WTC11 (cell line): ENCODE measurements around the gene RNF38. TPM values are rescaled to one million over a fixed set of nuclear protein-coding genes. Genes with fewer than 3 reads are reported as not detected.
"Not testable (repeated sequence)": the region's sequence is repeated elsewhere in the genome, so short reads cannot be mapped to it uniquely, and the experiment has no call there.

Experiments used
- ATAC-seq: fragments of 200-7000 bp; cut with Tn5 transposase; 2 replicates; pipeline ENCODE4 v1.10.0; 2021; ENCODE audit warnings: mild to moderate bottlenecking, moderate library complexity
- CTCF ChIA-PET: fragments of 300-600 bp; sonication (Branson Sonifier 250); formaldehyde crosslinking; loops from one replicate; lab custom pipeline; 2021; ENCODE audit warnings: antibody characterized with exemption; lab: Charles Lee
- POLR2A ChIA-PET: fragments of 350-600 bp; sonication (Branson Sonifier 250); formaldehyde crosslinking; loops from one replicate; lab custom pipeline; 2021; ENCODE audit warnings: antibody characterized with exemption; lab: Charles Lee
- DNase-seq: peaks from one replicate; pipeline ENCODE4 v3.0.0; 2021; ENCODE audit warnings: low spot score
- H3K27ac Mint-ChIP-seq: 2 replicates; pipeline ENCODE4 v1.8.0; 2021; ENCODE audit warnings: mixed read lengths
- H3K27me3 Mint-ChIP-seq: 2 replicates; pipeline ENCODE4 v1.8.0; 2021; ENCODE audit warnings: low read depth, mild to moderate bottlenecking, moderate library complexity, mixed read lengths
- H3K36me3 Mint-ChIP-seq: 2 replicates; pipeline ENCODE4 v1.8.0; 2021; ENCODE audit warnings: mixed read lengths
- H3K4me1 Mint-ChIP-seq: 2 replicates; pipeline ENCODE4 v1.8.0; 2022; ENCODE audit warnings: mixed read lengths
- H3K4me3 Mint-ChIP-seq: 2 replicates; pipeline ENCODE4 v1.8.0; 2021; ENCODE audit warnings: mild to moderate bottlenecking, moderate library complexity, mixed read lengths
- H3K9me3 Mint-ChIP-seq: 2 replicates; pipeline ENCODE4 v1.8.0; 2021; ENCODE audit warnings: mixed read lengths
- AR ChIP-seq: fragments of 250-450 bp; sonication (Bioruptor Pico); IDR thresholded peaks from 2 replicates; pipeline ENCODE4 v1.9.0; 2021; ENCODE audit warnings: mild to moderate bottlenecking
- ATF1 ChIP-seq: sonication (generic); formaldehyde crosslinking; IDR thresholded peaks from 2 replicates; pipeline ENCODE4 v1.8.1; 2023; ENCODE audit warnings: mild to moderate bottlenecking, moderate library complexity, missing genetic modification reagents
- ATF2 ChIP-seq: sonication (generic); formaldehyde crosslinking; IDR thresholded peaks from 2 replicates; pipeline ENCODE4 v1.8.1; 2022; ENCODE audit warnings: low read depth, missing genetic modification reagents, borderline replicate concordance
- CREM ChIP-seq: sonication (generic); formaldehyde crosslinking; IDR thresholded peaks from 2 replicates; pipeline ENCODE4 v1.8.1; 2022; ENCODE audit warnings: mild to moderate bottlenecking, missing genetic modification reagents, moderate library complexity
- IRF1 ChIP-seq: sonication (generic); formaldehyde crosslinking; IDR thresholded peaks from 2 replicates; pipeline ENCODE4 v1.8.0; 2023; ENCODE audit warnings: missing genetic modification reagents
- JAZF1 ChIP-seq: fragments of 250-450 bp; sonication (Bioruptor Pico); IDR thresholded peaks from 2 replicates; pipeline ENCODE4 v1.9.0; 2021; ENCODE audit warnings: moderate library complexity, mild to moderate bottlenecking, inconsistent platforms
- JUN ChIP-seq: sonication (generic); formaldehyde crosslinking; IDR thresholded peaks from 2 replicates; pipeline ENCODE4 v1.8.0; 2023; ENCODE audit warnings: mild to moderate bottlenecking, missing genetic modification reagents
- KAT7 ChIP-seq: sonication (generic); formaldehyde crosslinking; IDR thresholded peaks from 2 replicates; pipeline ENCODE4 v1.8.1; 2023; ENCODE audit warnings: missing genetic modification reagents, mild to moderate bottlenecking, borderline replicate concordance
- MYBL2 ChIP-seq: sonication (generic); formaldehyde crosslinking; IDR thresholded peaks from 2 replicates; pipeline ENCODE4 v1.8.1; 2023; ENCODE audit warnings: mild to moderate bottlenecking, moderate library complexity, missing genetic modification reagents
- NFATC4 ChIP-seq: fragments of 250-450 bp; sonication (Bioruptor Pico); IDR thresholded peaks from 2 replicates; pipeline ENCODE4 v1.9.0; 2021; ENCODE audit warnings: mild to moderate bottlenecking
- NR3C1 ChIP-seq: sonication (generic); formaldehyde crosslinking; conservative IDR thresholded peaks from 2 replicates; pipeline ENCODE4 v1.8.1; 2023; ENCODE audit warnings: low read depth, mild to moderate bottlenecking, missing genetic modification reagents
- OVOL2 ChIP-seq: fragments of 250-450 bp; sonication (Bioruptor Pico); IDR thresholded peaks from 2 replicates; pipeline ENCODE4 v1.9.0; 2021; ENCODE audit warnings: mild to moderate bottlenecking, borderline replicate concordance
- SOX15 ChIP-seq: fragments of 250-450 bp; sonication (Bioruptor Pico); IDR thresholded peaks from 2 replicates; pipeline ENCODE4 v1.9.0; 2021; ENCODE audit warnings: mild to moderate bottlenecking
- ZBTB43 ChIP-seq: sonication (generic); formaldehyde crosslinking; IDR thresholded peaks from 2 replicates; pipeline ENCODE4 v1.8.1; 2023; ENCODE audit warnings: mild to moderate bottlenecking, missing genetic modification reagents
- ZNF281 ChIP-seq: sonication (generic); formaldehyde crosslinking; IDR thresholded peaks from 2 replicates; pipeline ENCODE4 v1.8.0; 2023; ENCODE audit warnings: mild to moderate bottlenecking, missing genetic modification reagents
- ZNF396 ChIP-seq: fragments of 250-450 bp; sonication (Bioruptor Pico); IDR thresholded peaks from 2 replicates; pipeline ENCODE4 v1.8.0; 2021; ENCODE audit warnings: mild to moderate bottlenecking, moderate library complexity, borderline replicate concordance
- ZNF416 ChIP-seq: fragments of 250-450 bp; sonication (Bioruptor Pico); IDR thresholded peaks from 2 replicates; pipeline ENCODE4 v1.9.0; 2021; ENCODE audit warnings: mild to moderate bottlenecking, inconsistent platforms
- ZNF425 ChIP-seq: fragments of 250-450 bp; sonication (Bioruptor Pico); conservative IDR thresholded peaks from 2 replicates; pipeline ENCODE4 v1.9.0; 2021; ENCODE audit warnings: mild to moderate bottlenecking
- ZNF512 ChIP-seq: sonication (generic); formaldehyde crosslinking; IDR thresholded peaks from 2 replicates; pipeline ENCODE4 v1.8.1; 2022; ENCODE audit warnings: missing genetic modification reagents, borderline replicate concordance
- total RNA-seq: library from RNA; stranded (reverse); gene quantifications from 3 replicates; pipeline ENCODE4 v1.2.3, GENCODE V29; 2021

Gene RNF38
- total RNA-seq, 1 experiment from 2014 or later, result 56.4 TPM

GRCh38 chr9:36323926-36324325, 76.1 kb downstream of the RNF38 start (continued):
- TF ChIP-seq ZBTB43 (no peak), ATF1 (CRISPR knock-in tag) (no peak), SOX15 (CRISPR knock-in tag) (no peak), ZNF512 (CRISPR knock-in tag) (no peak), ZNF425 (CRISPR knock-in tag) (no peak), AR (CRISPR knock-in tag) (no peak), CREM (CRISPR knock-in tag) (no peak), NFATC4 (CRISPR knock-in tag) (no peak)

GRCh38 chr9:36322462-36322861, 77.6 kb downstream of the RNF38 start:
- no peak overlapping the region for H3K27ac Mint-ChIP-seq
- TF ChIP-seq KAT7 (CRISPR knock-in tag) (no peak), JAZF1 (no peak), MYBL2 (CRISPR knock-in tag) (no peak), ZNF396 (CRISPR knock-in tag) (no peak), NR3C1 (no peak), OVOL2 (no peak), CREM (CRISPR knock-in tag) (no peak), IRF1 (no peak), JUN (CRISPR knock-in tag) (no peak), ZNF416 (CRISPR knock-in tag) (no peak), ZNF281 (CRISPR knock-in tag) (no peak), ZNF512 (CRISPR knock-in tag) (no peak), ATF2 (CRISPR knock-in tag) (no peak)
- CTCF ChIA-PET, result no interaction called here
- H3K4me3 Mint-ChIP-seq, result no peak overlapping the region
- no peak for ATAC-seq
- POLR2A ChIA-PET, result no interaction called here
- DNase-seq, result no peak
- peaks cover 20% of the 10 kb centered on the region for H3K4me1 Mint-ChIP-seq
- no peaks in the 10 kb centered on the region for H3K36me3 Mint-ChIP-seq
- H3K9me3 Mint-ChIP-seq, result peaks cover 9% of the 10 kb centered on the region
- no peaks in the 10 kb centered on the region; the same call in 1 of the 2 replicates for H3K27me3 Mint-ChIP-seq

GRCh38 chr9:36321903-36322302, 78.2 kb downstream of the RNF38 start:
- H3K36me3 Mint-ChIP-seq, DNase-seq, POLR2A ChIA-PET, H3K27ac Mint-ChIP-seq, H3K4me3 Mint-ChIP-seq, CTCF ChIA-PET, H3K9me3 Mint-ChIP-seq, ATAC-seq, H3K27me3 Mint-ChIP-seq: not testable (repeated sequence)
- peaks cover 20% of the 10 kb centered on the region for H3K4me1 Mint-ChIP-seq
